ENCODE measurements around the gene CGB3.
"Not testable (repeated sequence)": the region's sequence is repeated elsewhere in the genome, so short reads cannot be mapped to it uniquely, and the experiment has no call there.

Gene CGB3

GRCh38 chr19:49042177-49042576 lies 18.0 kb upstream of the CGB3 start:
- H3K4me3 ChIP-seq (ENCODE audit: low read depth, low read length) = no peak overlapping the region
- H3K36me3 ChIP-seq (replicated peaks) = no peaks in the 10 kb centered on the region
- no peaks in the 10 kb centered on the region for H3K27me3 ChIP-seq (replicated peaks)
- TF ChIP-seq CTCF (IDR thresholded peaks at IDR 0.05; ENCODE audit: low read depth, low read length, missing control alignments) = no peak
- in situ Hi-C loops (cut with HindIII; ENCODE audit: low pct_ligation_motif_present, low sequenced_read_pairs) = no loop called here
- DNase-seq = peak; percentile 47
- H3K27ac ChIP-seq = no peak overlapping the region

GRCh38 chr19:49039736-49040135 lies 15.6 kb upstream of the CGB3 start:
- H3K27ac ChIP-seq; H3K27me3 ChIP-seq (replicated peaks); H3K36me3 ChIP-seq (replicated peaks); in situ Hi-C loops (cut with HindIII; ENCODE audit: low pct_ligation_motif_present, low sequenced_read_pairs); H3K4me3 ChIP-seq (ENCODE audit: low read depth, low read length); DNase-seq: not testable (repeated sequence)

- H3K4me3 ChIP-seq (ENCODE audit: low read depth, low read length); H3K27me3 ChIP-seq (replicated peaks); H3K36me3 ChIP-seq (replicated peaks); in situ Hi-C loops (cut with HindIII; ENCODE audit: low pct_ligation_motif_present, low sequenced_read_pairs): not testable (repeated sequence)
- peak; percentile 72 for DNase-seq
- H3K27ac ChIP-seq = peak overlapping the region; percentile 31
Observed at GRCh38 chr19:49038557-49039276, 14.6 kb upstream of the CGB3 start.

GRCh38 chr19:49038111-49038510 lies 14.0 kb upstream of the CGB3 start:
- in situ Hi-C loops (cut with HindIII; ENCODE audit: low pct_ligation_motif_present, low sequenced_read_pairs) = not testable (repeated sequence)

GRCh38 chr19:49036815-49037214 lies 12.7 kb upstream of the CGB3 start, which contains the start of gene CGB1:
TSS of gene CGB1 (minus strand) at chr19:49036895. CDS start at chr19:49036711, 184 bp downstream.
- H3K27ac ChIP-seq; DNase-seq; in situ Hi-C loops (cut with HindIII; ENCODE audit: low pct_ligation_motif_present, low sequenced_read_pairs); H3K27me3 ChIP-seq (replicated peaks); H3K4me3 ChIP-seq (ENCODE audit: low read depth, low read length); H3K36me3 ChIP-seq (replicated peaks): not testable (repeated sequence)
- TF ChIP-seq CTCF (IDR thresholded peaks at IDR 0.05; ENCODE audit: low read depth, low read length, missing control alignments) = peak; percentile 73

More at GRCh38 chr19:49038111-49038510, 14.0 kb upstream of the CGB3 start:
- H3K36me3 ChIP-seq (replicated peaks); H3K4me3 ChIP-seq (ENCODE audit: low read depth, low read length); H3K27me3 ChIP-seq (replicated peaks); DNase-seq; H3K27ac ChIP-seq: not testable (repeated sequence)

- in situ Hi-C loops (cut with HindIII; ENCODE audit: low pct_ligation_motif_present, low sequenced_read_pairs); H3K27me3 ChIP-seq (replicated peaks); H3K27ac ChIP-seq; H3K4me3 ChIP-seq (ENCODE audit: low read depth, low read length); H3K36me3 ChIP-seq (replicated peaks): not testable (repeated sequence)
- DNase-seq = peak; percentile 12
- peak; percentile 54 for TF ChIP-seq CTCF (IDR thresholded peaks at IDR 0.05; ENCODE audit: low read depth, low read length, missing control alignments)
Observed at GRCh38 chr19:49031642-49032301, 7.6 kb upstream of the CGB3 start, which contains the start of gene CGB2. TSS of gene CGB2 (plus strand) at chr19:49031890. CDS start at chr19:49032096, 206 bp downstream.

GRCh38 chr19:49030323-49030722 lies 6.2 kb upstream of the CGB3 start:
- DNase-seq; in situ Hi-C loops (cut with HindIII; ENCODE audit: low pct_ligation_motif_present, low sequenced_read_pairs); H3K27ac ChIP-seq; H3K27me3 ChIP-seq (replicated peaks); H3K4me3 ChIP-seq (ENCODE audit: low read depth, low read length); H3K36me3 ChIP-seq (replicated peaks): not testable (repeated sequence)

GRCh38 chr19:49029749-49030148 lies 5.6 kb upstream of the CGB3 start:
- H3K36me3 ChIP-seq (replicated peaks); H3K27ac ChIP-seq; H3K4me3 ChIP-seq (ENCODE audit: low read depth, low read length); in situ Hi-C loops (cut with HindIII; ENCODE audit: low pct_ligation_motif_present, low sequenced_read_pairs); H3K27me3 ChIP-seq (replicated peaks): not testable (repeated sequence)
- peak; percentile 36 for DNase-seq

- H3K27me3 ChIP-seq (replicated peaks); DNase-seq; H3K27ac ChIP-seq; in situ Hi-C loops (cut with HindIII; ENCODE audit: low pct_ligation_motif_present, low sequenced_read_pairs); H3K4me3 ChIP-seq (ENCODE audit: low read depth, low read length); H3K36me3 ChIP-seq (replicated peaks): not testable (repeated sequence)
Observed at GRCh38 chr19:49028686-49029085, 4.6 kb upstream of the CGB3 start.

GRCh38 chr19:49025599-49025998 lies 1.5 kb upstream of the CGB3 start:
- H3K4me3 ChIP-seq (ENCODE audit: low read depth, low read length); in situ Hi-C loops (cut with HindIII; ENCODE audit: low pct_ligation_motif_present, low sequenced_read_pairs); H3K36me3 ChIP-seq (replicated peaks); H3K27ac ChIP-seq; H3K27me3 ChIP-seq (replicated peaks): not testable (repeated sequence)
- DNase-seq = peak; percentile 39

GRCh38 chr19:49025088-49025487 lies 955 bp upstream of the CGB3 start:
- H3K36me3 ChIP-seq (replicated peaks); H3K27me3 ChIP-seq (replicated peaks); in situ Hi-C loops (cut with HindIII; ENCODE audit: low pct_ligation_motif_present, low sequenced_read_pairs); H3K4me3 ChIP-seq (ENCODE audit: low read depth, low read length); DNase-seq; H3K27ac ChIP-seq: not testable (repeated sequence)

Data from brain microvascular endothelial cell (primary cell).